ENCODE measurements around the gene B4GALT6. TPM values are rescaled to one million over a fixed set of nuclear protein-coding genes. Genes with fewer than 3 reads are reported as not detected.
"Not testable (repeated sequence)": the region's sequence is repeated elsewhere in the genome, so short reads cannot be mapped to it uniquely, and the experiment has no call there.

B4GALT6 gene, protein sequence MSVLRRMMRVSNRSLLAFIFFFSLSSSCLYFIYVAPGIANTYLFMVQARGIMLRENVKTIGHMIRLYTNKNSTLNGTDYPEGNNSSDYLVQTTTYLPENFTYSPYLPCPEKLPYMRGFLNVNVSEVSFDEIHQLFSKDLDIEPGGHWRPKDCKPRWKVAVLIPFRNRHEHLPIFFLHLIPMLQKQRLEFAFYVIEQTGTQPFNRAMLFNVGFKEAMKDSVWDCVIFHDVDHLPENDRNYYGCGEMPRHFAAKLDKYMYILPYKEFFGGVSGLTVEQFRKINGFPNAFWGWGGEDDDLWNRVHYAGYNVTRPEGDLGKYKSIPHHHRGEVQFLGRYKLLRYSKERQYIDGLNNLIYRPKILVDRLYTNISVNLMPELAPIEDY
- 7.3 TPM for total RNA-seq
- long read RNA-seq, partial matches to known transcripts, result 1 of 2 reads
- long read RNA-seq, other reads (novel, unspliced or antisense), result 1 of 2 reads

DNA sequence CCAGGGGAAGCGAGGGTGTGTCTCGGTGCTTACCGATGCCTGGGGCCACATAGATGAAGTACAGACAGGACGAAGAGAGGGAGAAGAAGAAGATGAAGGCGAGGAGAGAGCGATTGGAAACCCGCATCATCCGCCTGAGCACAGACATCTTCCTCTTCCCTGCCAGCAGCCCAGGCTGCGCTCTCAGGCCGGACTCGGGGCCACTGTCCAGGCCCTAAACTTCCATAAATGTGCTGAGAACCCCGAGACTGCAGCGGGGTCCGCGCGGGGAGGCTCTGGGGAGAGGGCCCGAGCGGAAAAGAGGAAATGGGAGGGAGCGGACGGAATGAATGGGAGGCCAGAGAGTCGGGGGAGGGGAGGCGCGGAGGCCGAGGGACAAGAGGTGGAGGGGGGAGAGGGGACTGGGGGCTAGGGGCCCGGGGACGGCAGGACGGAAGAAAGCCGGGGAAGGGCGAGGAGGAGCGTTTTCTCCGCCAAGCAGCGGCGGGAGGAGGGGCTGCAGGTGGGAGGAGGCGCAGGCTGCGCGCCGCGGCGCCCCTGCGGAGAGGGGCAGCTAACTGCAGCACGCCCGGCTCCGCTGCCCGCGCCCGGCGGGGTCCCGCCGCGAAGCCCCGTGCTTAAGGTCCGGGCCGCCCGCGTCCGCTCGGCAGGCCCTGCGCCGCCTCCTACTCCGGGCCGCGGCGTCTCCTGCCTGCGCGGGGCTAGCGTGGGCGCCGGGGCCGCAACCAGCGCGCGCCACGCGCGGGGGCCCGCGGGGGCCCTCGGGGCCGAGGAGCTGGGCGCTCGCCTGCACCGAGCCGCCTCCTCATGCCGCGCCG, at the start of gene B4GALT6:
B4GALT6 (minus strand) TSS at position 303 of the 818 bp plus-strand sequence; CDS start at position 148, 155 bp downstream.
- DNase-seq (ENCODE audit: low spot score), result no peak

DNA sequence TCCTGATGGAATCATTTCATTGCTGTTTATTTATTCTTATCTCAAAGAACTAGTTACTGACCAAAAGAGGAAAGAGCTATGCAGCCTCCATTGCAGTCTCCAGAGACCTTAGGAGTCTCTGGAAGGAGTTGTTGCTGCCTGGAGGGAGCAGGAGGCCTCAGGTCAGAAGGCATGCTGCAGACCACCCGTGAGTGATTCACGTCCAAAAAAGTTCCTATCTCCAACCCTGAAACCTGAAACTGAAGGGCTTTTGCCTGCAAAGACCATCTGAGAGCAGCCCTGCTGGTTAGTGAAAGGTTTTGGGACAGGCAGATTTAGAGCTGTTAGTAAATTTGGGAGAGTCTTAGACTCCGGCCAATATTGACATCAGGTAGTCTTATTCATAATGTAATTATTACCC, 47.2 kb upstream of the B4GALT6 start:
- DNase-seq (ENCODE audit: low spot score), result no peak

DNA sequence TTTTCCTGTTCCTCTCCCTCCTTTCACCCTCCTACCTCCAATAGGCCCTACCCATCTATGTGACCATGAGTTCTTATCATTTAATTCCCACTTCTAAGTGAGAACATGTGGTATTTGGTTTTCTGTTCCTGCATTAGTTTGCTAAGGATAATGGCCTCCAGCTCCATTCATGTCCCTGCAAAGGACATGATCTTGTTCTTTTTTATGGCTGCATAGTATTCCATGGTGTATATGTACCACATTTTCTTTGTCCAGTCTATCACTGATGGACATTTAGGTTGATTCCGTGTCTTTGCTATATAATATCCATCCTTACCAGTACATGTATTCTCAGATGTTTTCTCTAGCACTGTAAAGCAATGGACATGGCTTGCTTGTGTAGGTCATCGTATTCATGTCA, 44.8 kb upstream of the B4GALT6 start:
- not testable (repeated sequence) for DNase-seq (ENCODE audit: low spot score)

DNA sequence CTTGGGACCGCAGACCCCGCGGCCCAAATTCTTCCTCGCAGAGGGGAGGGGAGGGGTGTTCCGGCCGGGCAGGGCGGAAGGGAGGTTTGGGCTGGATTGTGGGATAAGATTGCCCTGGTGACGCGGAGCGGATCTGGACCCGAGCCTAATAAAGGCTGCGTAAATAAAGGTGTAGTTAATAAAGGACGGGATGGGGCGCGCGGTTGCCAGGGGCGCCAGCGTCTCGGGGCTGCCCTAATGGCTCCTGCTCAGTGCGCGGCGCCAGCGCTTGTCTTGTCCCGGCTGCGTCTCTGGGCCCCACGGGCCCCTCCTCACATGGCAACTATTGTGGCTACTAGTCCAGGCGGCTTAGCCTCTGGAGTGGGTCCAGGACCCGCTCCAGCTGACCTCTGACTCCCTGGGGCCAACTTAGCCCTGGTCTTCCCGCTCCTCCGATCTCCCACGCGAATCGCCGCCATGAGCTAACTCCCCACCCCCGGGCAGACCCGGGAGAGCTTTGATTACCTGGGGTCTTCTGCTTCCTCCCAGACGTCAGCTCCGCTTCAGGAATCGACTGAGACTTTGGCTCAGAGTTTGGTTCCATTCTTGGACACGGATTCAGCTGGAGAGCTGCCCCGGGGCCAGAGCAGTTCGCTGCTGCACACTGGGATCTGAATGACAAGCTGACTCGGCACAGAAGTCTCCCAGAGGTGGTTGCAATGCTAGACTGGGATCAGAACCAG, 39.8 kb upstream of the B4GALT6 start:
- no peak for DNase-seq (ENCODE audit: low spot score)

DNA sequence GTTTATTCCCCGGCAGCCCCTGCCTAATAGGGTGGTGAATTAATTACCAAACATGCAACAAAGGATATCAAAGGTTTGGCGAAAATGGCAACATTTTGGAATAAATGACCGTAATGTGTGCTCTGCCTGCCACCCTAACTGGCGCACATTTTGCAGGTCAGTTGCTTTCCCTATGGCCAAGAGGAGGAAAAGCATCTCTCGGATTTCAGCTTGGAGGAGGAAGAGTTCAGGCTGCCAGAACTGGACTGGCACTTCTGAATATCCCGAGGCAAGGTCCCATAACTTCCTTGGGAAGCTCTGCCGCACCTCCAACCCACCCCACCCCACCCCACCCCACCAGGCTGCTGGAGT, 39.2 kb upstream of the B4GALT6 start:
- no peak for DNase-seq (ENCODE audit: low spot score)

DNA sequence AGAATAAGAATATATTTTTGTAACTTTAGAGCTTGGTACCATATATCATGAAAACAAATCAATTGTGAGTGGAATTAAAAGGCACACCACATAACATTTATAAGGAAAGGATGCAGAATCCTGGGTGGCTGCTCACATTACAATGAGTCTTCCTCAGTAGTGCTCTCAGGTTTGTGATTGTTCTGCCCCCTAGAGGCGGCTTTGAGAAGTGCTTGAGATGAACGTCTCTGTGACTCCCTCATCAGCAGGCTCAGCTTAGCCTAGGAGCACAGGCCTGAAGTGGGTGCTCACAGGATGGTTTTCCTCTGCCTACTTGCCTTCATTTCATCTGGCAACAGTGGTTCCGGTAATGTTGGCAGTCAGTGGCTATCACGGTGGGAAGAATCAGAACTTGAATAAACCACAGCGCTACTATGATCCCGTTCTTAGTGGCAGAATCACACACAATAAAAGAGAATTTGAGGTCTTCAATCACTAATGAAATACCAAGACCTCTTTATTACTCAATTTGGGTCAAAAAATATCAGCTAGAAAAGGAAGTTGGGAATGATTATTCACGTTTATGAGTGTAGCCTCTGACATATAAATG, 38.1 kb upstream of the B4GALT6 start:
- DNase-seq (ENCODE audit: low spot score), result no peak

DNA sequence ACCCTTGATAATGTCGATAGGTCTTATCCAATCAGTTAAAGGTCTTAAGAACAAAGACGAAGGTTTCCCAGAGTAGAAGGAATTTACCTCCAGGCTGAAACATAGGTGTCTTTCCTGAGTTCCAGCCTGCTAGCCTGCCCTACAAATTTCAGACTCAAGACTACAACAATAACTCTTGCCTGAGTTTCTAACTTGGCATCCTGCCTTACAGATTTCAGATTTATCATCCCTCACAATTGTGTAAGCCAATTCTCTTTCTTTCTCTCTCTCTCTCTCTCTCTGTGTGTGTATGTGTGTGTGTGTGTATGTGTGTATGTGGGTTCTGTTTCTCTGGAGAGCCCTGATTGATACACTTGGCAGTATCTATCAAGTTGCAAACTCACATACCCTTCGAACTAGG, 37.2 kb upstream of the B4GALT6 start:
- no peak for DNase-seq (ENCODE audit: low spot score)

DNA sequence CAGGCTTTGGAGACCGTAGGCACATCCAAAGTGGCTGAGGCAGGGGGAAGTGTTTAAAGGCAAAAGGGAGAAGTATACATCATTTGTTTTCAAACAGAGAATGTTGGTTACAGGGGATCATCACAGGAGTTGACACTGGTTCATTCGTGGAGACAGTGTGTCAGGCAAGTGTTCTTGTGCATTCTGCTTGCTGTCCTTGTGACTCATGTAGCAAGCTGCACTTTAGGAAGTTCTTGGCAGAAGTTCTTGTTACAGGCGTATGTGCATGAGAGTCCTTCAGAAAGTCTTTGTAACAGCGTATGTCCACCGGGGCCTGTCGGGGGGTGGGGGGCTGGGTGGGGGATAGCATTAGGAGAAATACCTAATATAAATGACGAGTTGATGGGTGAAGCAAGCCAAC, 36.5 kb upstream of the B4GALT6 start:
- DNase-seq (ENCODE audit: low spot score), result no peak

DNA sequence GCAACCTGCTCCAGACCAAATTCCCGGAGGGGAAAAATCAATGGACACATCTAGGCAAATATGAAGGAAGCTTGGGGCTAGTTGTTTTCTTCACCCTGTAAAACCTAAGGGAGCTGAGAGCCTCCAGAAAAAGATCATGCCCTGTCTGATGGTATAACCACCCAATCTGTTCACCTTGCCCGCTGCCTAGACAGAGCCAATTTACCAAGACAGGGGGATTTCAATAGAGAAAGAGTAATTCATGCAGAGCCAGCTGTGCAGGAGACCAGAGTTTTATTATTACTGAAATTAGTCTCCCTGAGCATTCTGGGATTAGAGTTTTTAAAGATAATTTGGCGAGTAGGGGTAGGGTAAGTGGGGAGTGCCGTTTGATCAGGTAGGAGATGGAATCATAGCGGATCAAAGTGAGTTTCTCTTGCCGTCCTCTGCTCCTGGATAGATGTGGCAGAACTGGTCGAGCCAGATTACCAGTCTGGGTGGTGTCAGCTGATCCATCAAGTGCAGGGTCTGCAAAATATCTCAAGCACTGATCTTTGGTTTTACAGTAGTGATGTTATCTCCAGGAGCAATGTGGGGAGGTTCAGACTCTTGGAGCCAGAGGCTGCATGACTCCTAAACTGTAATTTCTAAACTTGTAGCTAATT, 35.1 kb upstream of the B4GALT6 start:
- DNase-seq (ENCODE audit: low spot score), result no peak

DNA sequence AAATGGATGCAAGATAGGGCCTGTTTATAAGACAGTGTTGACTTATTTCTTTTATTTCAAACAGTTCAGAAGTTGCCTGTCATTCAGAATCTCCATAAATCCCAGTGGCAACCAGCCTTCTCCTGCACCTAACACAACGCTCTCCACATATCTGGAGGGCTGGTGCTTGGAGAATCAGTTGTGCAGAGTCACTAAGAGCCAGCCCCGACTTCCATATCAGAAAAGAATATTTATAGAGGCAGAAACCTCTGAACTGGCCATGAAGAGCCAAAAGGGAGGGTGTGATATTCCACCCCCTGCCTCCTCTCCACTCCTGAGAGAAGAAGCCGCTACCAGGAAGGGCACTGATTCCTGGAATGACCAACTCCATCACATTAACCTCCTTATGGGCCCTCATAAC, 34.0 kb upstream of the B4GALT6 start:
- DNase-seq (ENCODE audit: low spot score), result no peak

DNA sequence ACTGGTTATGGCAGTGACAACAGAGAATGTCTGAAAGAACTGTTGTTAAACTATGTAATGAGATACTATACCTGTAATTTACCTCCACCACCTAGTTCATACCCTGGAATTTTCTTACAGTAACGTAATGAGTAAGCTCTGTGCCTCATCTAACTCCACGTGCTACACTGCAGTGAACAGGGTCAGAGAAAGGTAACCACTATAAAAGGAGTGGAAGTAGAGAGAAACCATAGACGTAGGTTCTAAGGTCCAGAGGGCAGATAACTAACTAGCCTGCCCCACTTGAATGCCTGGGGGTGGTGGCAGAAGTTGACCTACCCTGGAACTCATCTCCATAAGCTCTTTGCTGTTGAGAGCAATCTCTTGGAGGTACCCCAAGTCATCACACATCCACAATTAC, 32.0 kb upstream of the B4GALT6 start:
- no peak for DNase-seq (ENCODE audit: low spot score)

DNA sequence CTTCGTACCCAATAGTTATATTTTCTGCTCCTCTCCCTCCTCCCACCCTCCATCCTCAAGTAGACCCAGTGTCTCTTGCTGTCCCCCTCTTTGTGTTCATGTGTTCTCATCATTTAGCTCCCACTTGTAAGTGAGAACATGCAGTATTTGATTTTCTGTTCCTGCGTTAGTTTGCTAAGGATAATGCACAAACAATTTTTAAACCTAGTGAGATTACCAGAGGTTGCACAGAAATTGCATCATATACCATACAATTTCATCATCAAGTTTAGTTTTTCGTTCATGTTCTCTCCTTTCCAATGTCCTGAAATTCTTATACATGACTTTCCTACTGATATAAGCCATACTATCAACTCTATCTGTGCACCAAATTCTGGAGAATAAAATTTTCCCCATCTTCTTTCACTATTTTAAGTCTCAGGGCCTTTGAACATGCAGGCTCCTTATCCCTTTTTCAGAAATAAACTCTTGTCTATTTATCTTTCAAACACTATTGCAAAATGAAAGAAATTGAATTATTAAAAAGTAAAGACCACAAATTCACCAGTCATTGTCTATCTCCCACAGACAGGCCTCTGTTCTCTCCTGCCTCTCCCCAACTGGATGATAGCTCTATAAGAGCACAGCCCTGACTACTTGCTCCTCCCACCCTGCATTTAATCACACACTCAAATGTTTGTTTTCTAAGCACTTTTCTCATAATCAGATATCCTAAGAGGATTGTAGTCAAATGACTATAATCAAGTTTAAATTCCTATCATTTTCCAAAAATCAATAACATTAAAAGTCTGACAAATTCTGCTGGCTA, 27.2 kb upstream of the B4GALT6 start:
- DNase-seq (ENCODE audit: low spot score), result no peak

DNA sequence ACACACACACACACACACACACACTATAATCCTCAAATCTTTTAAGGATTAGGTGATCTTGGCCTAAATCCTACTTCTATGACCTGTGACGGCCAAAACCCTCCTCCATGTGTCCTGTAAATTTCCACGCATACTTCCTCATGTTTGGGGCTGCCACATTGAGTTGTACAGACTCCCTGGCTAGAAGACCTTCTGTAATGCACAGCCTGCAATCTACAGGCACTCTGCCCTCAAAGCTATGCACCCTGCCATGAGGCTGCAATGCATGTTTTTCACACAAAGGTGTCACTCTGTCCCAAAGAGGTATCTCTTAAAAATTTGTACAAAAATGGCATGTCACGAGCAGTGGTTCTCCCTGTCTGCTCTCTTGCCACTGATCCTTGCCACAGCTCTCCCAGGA, 26.4 kb upstream of the B4GALT6 start:
- no peak for DNase-seq (ENCODE audit: low spot score)

DNA sequence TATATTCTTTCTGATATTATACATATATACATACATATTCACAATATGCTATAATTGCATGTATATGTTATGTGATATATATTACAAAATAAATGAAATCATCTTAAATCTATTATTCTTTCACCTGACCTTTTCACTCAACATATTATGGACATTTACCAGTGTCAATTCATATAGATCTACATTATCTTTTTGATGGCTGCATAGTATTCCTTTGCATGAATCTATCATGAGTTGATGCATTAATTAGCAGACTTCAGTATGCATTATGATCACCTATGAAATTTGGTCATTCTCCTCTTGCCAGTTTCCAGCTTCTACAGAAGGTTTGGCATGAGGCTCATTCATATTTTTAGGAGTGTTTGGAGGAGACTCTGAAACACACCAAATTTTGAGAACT, 23.4 kb upstream of the B4GALT6 start:
- no peak for DNase-seq (ENCODE audit: low spot score)

DNA sequence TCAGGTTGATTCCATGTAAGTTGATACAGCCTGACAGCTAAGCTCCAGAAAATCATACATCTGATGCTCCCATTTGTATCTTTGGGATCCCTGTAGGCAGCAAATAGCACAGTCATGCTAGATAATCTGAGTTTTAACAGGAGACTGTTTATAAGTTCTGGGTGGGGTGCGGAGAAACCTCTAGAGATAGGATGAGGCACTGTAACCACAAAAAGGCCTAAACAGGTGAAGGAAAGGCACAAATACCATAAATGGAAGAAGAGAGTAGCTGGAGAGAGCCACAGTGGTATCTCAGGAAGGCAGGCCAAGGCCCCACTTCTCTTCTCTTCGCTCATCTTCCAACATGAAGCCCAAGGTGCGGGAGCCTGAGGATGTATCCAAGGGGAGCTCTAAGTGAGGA, 18.1 kb upstream of the B4GALT6 start:
- DNase-seq (ENCODE audit: low spot score), result no peak

DNA sequence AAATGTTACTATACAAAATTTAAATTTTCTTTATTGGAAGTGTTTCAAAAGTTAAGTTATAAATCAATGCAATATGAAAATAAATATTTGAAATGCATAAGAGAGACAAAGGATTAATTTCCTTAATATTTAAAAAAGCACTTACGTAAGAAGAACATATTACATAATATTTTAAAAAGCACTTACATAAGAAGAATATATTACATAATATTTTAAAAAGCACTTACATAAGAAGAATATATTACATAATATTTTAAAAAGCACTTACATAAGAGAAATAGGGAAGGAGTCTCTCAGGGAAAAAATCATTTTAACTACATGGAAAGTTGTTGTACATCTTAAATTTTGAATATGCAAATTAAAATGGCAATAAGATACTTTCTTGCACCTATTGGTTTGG, 17.4 kb upstream of the B4GALT6 start:
- DNase-seq (ENCODE audit: low spot score), result no peak

DNA sequence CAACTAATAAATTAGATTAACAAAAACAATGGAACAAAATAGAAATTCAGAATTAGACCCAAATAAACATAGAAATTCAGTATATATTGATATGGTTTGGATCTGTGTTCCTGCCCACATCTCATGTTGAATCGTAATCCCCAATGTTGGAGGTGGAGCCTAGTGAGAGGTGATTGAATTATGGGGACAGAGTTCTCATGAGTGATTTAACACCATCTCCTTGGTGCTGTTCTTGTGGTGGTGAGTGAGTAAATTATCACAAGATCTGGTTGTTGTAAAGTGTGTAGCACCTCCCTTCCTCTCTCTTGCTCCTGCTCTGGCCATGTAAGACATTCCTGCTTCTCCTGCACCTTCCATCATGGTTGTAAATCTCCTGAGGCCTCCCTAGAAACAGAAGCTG, 16.6 kb upstream of the B4GALT6 start:
- DNase-seq (ENCODE audit: low spot score), result no peak

DNA sequence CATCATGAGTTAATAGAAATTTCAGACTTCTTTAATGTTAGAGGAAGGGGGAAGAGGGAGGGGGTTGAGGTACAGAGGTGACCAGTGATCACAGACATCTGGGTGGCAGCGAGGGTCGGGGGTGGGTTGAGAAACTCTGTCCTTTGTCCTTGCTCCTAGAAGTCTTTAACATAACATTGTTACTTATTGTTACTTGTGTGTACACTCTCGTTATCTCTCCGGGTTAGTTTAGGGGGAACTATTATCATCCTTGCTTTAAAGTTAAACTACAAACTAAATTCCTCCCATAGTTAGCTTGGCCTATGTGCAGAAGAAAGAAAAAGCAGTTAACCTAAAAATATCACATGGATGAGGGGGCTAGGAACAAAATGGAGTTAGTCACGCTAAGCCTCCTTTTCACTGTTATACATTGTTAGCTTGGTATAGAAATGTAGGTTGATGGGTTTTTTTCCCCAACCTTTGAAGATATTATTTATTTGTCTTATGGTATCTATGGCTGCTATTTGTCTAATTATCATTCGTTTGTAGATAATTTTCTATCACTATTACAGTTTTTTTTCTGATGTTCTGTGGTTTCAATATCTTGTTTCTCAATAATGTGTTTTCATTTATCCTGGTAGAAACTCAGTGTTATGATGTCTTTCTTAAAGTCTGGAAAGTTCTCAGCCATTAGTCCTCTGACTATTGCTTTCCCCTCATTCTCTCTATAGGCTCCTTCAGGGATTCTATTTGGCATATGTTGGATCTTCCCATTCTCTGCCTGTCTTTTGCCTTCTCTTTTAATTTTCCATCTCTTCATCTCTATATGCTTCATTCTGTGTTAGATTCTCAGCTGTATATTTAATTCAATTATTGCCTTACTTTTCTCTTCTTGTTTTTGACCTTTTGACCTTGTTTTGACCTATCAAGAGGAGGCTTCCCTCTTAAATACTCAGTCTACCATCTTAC, 13.2 kb upstream of the B4GALT6 start:
- DNase-seq (ENCODE audit: low spot score), result no peak

DNA sequence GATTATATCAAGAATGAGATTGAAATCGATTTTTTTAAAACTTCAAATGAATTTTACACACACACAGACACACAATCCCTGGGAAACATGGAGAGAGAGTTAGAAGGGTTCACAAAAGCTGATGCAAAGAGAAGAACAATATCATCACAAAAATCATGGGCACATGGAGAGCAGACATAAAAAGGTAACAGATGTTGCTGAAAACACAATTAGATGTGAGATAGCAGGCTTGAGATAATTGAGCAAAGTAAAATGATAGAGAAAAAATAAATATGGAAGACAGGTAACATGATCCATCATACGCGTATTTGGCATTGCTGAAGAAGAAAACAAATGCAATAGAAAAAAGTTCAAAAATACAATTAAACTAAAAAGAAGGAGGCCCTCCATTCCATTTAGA, 11.6 kb upstream of the B4GALT6 start:
- DNase-seq (ENCODE audit: low spot score), result no peak
